GM23338 (cell line): ENCODE results near the gene MAGI1.

Experiments used
- CREB1 ChIP-seq: fragments of 250-450 bp; sonication (Bioruptor Pico); IDR thresholded peaks from 2 replicates; pipeline ENCODE4 v1.5.0; 2020; ENCODE audit warnings: low read depth, mild to moderate bottlenecking, moderate library complexity
- CTCF ChIP-seq, 2 experiments: fragments of 200-600 bp in 1 of 2; sonication (generic) in 1 of 2; conservative IDR thresholded peaks; 2 replicates each; pipeline versions ENCODE4 v1.5.1 to v1.6.1; 2016 to 2017; ENCODE audit warnings: antibody characterized with exemption in 2 of 2, low read depth in 2 of 2, mild to moderate bottlenecking in 2 of 2, moderate library complexity in 1 of 2
- ETS1 ChIP-seq: IDR thresholded peaks from 2 replicates; pipeline ENCODE4 v1.6.1; 2016; ENCODE audit warnings: antibody characterized with exemption
- EZH2 ChIP-seq: fragments of 200-600 bp; sonication (generic); IDR thresholded peaks from one replicate; pipeline ENCODE4 v1.8.0; 2017; ENCODE audit warnings: antibody characterized with exemption, mild to moderate bottlenecking, low read depth; ENCODE audit not compliant: unreplicated experiment
- EZH2phosphoT487 ChIP-seq: fragments of 200-600 bp; sonication (generic); IDR thresholded peaks from one replicate; pipeline ENCODE4 v1.8.1; 2018; ENCODE audit warnings: antibody characterized with exemption; ENCODE audit not compliant: unreplicated experiment
- JUNB ChIP-seq: IDR thresholded peaks from one replicate; pipeline ENCODE4 v1.6.1; 2016; ENCODE audit warnings: antibody characterized with exemption; ENCODE audit not compliant: unreplicated experiment
- NANOG ChIP-seq: IDR thresholded peaks from 2 replicates; pipeline ENCODE4 v1.6.1; 2016; ENCODE audit warnings: antibody characterized with exemption, borderline replicate concordance
- POLR2AphosphoS5 ChIP-seq: IDR thresholded peaks from 2 replicates; pipeline ENCODE4 v1.6.1; 2016; ENCODE audit warnings: antibody characterized with exemption, low read depth
- REST ChIP-seq: IDR thresholded peaks from one replicate; pipeline ENCODE4 v1.6.1; 2018; ENCODE audit warnings: antibody characterized with exemption; ENCODE audit not compliant: unreplicated experiment
- STAT1 ChIP-seq: IDR thresholded peaks from one replicate; pipeline ENCODE4 v1.6.1; 2016; ENCODE audit warnings: antibody characterized with exemption; ENCODE audit not compliant: unreplicated experiment
- ZNF331 ChIP-seq: fragments of 250-450 bp; sonication (Bioruptor Pico); IDR thresholded peaks from 2 replicates; pipeline ENCODE4 v1.5.0; 2020; ENCODE audit warnings: low read depth, mild to moderate bottlenecking, moderate library complexity
- ZNF462 ChIP-seq: fragments of 250-450 bp; sonication (Bioruptor Pico); IDR thresholded peaks from 2 replicates; pipeline ENCODE4 v1.5.0; 2020; ENCODE audit warnings: mild to moderate bottlenecking, moderate library complexity

GRCh38 chr3:65999606-66000005 is 39.1 kb downstream of the MAGI1 start:
- TF ChIP-seq POLR2AphosphoS5 (no peak), JUNB (no peak), EZH2 (no peak), CTCF (conservative IDR thresholded peaks at IDR 0.05; ENCODE audit: low read depth in 2 of 2) (no peak), ETS1 (no peak), EZH2phosphoT487 (no peak), REST (no peak), CREB1 (no peak), STAT1 (no peak), ZNF462 (CRISPR knock-in tag) (no peak), NANOG (no peak), ZNF331 (CRISPR knock-in tag) (no peak)
